Activated naive CD4-positive, alpha-beta T cell treated with anti-CD3 and anti-CD28 coated beads, Interleukin-2, amount 50 U/mL, for 24 hours (primary cell): ENCODE measurements around the gene URB1.
"Not testable (repeated sequence)": the region's sequence is repeated elsewhere in the genome, so short reads cannot be mapped to it uniquely, and the experiment has no call there.

Experiments
- H3K27ac Mint-ChIP-seq: one replicate; pipeline ENCODE4 v1.8.0; 2021; ENCODE audit warnings: mild to moderate bottlenecking, mixed read lengths
- H3K27me3 Mint-ChIP-seq: one replicate; pipeline ENCODE4 v1.8.0; 2021; ENCODE audit warnings: mixed read lengths
- H3K36me3 Mint-ChIP-seq: one replicate; pipeline ENCODE4 v1.8.0; 2021; ENCODE audit warnings: mixed read lengths
- H3K4me1 Mint-ChIP-seq: one replicate; pipeline ENCODE4 v1.8.0; 2021; ENCODE audit warnings: mixed read lengths
- H3K4me3 Mint-ChIP-seq: one replicate; pipeline ENCODE4 v1.8.0; 2021; ENCODE audit warnings: mild to moderate bottlenecking, mixed read lengths
- H3K9me3 Mint-ChIP-seq: one replicate; pipeline ENCODE4 v1.8.0; 2021; ENCODE audit warnings: mixed read lengths

URB1 gene

GRCh38 chr21:32285476-32285875, 107.3 kb downstream of the URB1 start:
- Mint-ChIP-seq H3K27ac (no peak overlapping the region), H3K4me3 (no peak overlapping the region), H3K36me3 (peaks cover 5% of the 10 kb centered on the region)

GRCh38 chr21:32282992-32283391, 109.8 kb downstream of the URB1 start:
- peaks cover 6% of the 10 kb centered on the region for H3K36me3 Mint-ChIP-seq
- no peaks in the 10 kb centered on the region for H3K27me3 Mint-ChIP-seq
- no peak overlapping the region for H3K4me3 Mint-ChIP-seq
- H3K27ac Mint-ChIP-seq = no peak overlapping the region
- H3K9me3 Mint-ChIP-seq = no peaks in the 10 kb centered on the region
- H3K4me1 Mint-ChIP-seq = peaks cover 22% of the 10 kb centered on the region

More at GRCh38 chr21:32285476-32285875, 107.3 kb downstream of the URB1 start:
- Mint-ChIP-seq H3K27me3 (no peaks in the 10 kb centered on the region), H3K4me1 (peaks cover 2% of the 10 kb centered on the region), H3K9me3 (no peaks in the 10 kb centered on the region)

- peaks cover 6% of the 10 kb centered on the region for H3K36me3 Mint-ChIP-seq
- H3K27ac Mint-ChIP-seq = no peak overlapping the region
- H3K27me3 Mint-ChIP-seq = no peaks in the 10 kb centered on the region
- H3K9me3 Mint-ChIP-seq = no peaks in the 10 kb centered on the region
- H3K4me1 Mint-ChIP-seq = peaks cover 26% of the 10 kb centered on the region
- no peak overlapping the region for H3K4me3 Mint-ChIP-seq
Measured at GRCh38 chr21:32281531-32281930, 111.3 kb downstream of the URB1 start.

GRCh38 chr21:32279377-32279680, 113.5 kb downstream of the URB1 start:
- H3K4me3 Mint-ChIP-seq = peak overlapping the region; percentile 99

GRCh38 chr21:32278518-32279376, 114.1 kb downstream of the URB1 start, which contains the start of gene MIS18A:
TSS of gene MIS18A (minus strand) at chr21:32279049. CDS start at chr21:32279014, 35 bp downstream.
- Mint-ChIP-seq H3K27me3 (no peaks in the 10 kb centered on the region), H3K36me3 (peaks cover 9% of the 10 kb centered on the region), H3K27ac (peak within 1 kb of the TSS; percentile 94), H3K4me3 (peak within 1 kb of the TSS; percentile 99), H3K9me3 (no peaks in the 10 kb centered on the region), H3K4me1 (peaks cover 32% of the 10 kb centered on the region)

More at GRCh38 chr21:32279377-32279680, 113.5 kb downstream of the URB1 start:
- peaks cover 9% of the 10 kb centered on the region for H3K36me3 Mint-ChIP-seq
- no peaks in the 10 kb centered on the region for H3K27me3 Mint-ChIP-seq
- H3K9me3 Mint-ChIP-seq = no peaks in the 10 kb centered on the region
- H3K27ac Mint-ChIP-seq = peak overlapping the region; percentile 94
- H3K4me1 Mint-ChIP-seq = peaks cover 32% of the 10 kb centered on the region

GRCh38 chr21:32278103-32278502, 114.7 kb downstream of the URB1 start:
- H3K27me3 Mint-ChIP-seq = no peaks in the 10 kb centered on the region
- no peaks in the 10 kb centered on the region for H3K9me3 Mint-ChIP-seq
- peak overlapping the region; percentile 99 for H3K4me3 Mint-ChIP-seq
- H3K4me1 Mint-ChIP-seq = peaks cover 32% of the 10 kb centered on the region
- no peak overlapping the region for H3K27ac Mint-ChIP-seq
- peaks cover 9% of the 10 kb centered on the region for H3K36me3 Mint-ChIP-seq

- Mint-ChIP-seq H3K4me3 (peak overlapping the region; percentile 33), H3K27me3 (no peaks in the 10 kb centered on the region), H3K27ac (no peak overlapping the region), H3K9me3 (no peaks in the 10 kb centered on the region), H3K4me1 (peaks cover 32% of the 10 kb centered on the region), H3K36me3 (peaks cover 10% of the 10 kb centered on the region)
Measured at GRCh38 chr21:32276671-32277070, 116.1 kb downstream of the URB1 start.

- Mint-ChIP-seq H3K36me3 (peaks cover 16% of the 10 kb centered on the region), H3K4me1 (peaks cover 3% of the 10 kb centered on the region), H3K27ac (no peak overlapping the region)
Measured at GRCh38 chr21:32270748-32271147, 122.1 kb downstream of the URB1 start.

GRCh38 chr21:32265321-32265720, 127.5 kb downstream of the URB1 start:
- not testable (repeated sequence) for H3K27ac Mint-ChIP-seq, H3K36me3 Mint-ChIP-seq, H3K9me3 Mint-ChIP-seq, H3K27me3 Mint-ChIP-seq, H3K4me3 Mint-ChIP-seq, H3K4me1 Mint-ChIP-seq

More at GRCh38 chr21:32270748-32271147, 122.1 kb downstream of the URB1 start:
- H3K4me3 Mint-ChIP-seq = no peak overlapping the region
- no peaks in the 10 kb centered on the region for H3K9me3 Mint-ChIP-seq
- H3K27me3 Mint-ChIP-seq = no peaks in the 10 kb centered on the region

GRCh38 chr21:32261929-32262328, 130.9 kb downstream of the URB1 start:
- peaks cover 1% of the 10 kb centered on the region for H3K27me3 Mint-ChIP-seq
- H3K27ac Mint-ChIP-seq = no peak overlapping the region
- H3K4me3 Mint-ChIP-seq = no peak overlapping the region
- H3K9me3 Mint-ChIP-seq = no peaks in the 10 kb centered on the region
- peaks cover under 1% of the 10 kb centered on the region for H3K36me3 Mint-ChIP-seq
- no peaks in the 10 kb centered on the region for H3K4me1 Mint-ChIP-seq
